GM11168 (cell line): ENCODE measurements around the gene SZT2.

Experiments used
- in situ Hi-C: fragments of 300-500 bp; cut with MboI; formaldehyde crosslinking; loops from one replicate; pipeline ENCODE4 v1.12.0; 2022; ENCODE audit warnings: low sequenced_read_pairs; ENCODE audit not compliant: unreplicated experiment

SZT2 gene

DNA sequence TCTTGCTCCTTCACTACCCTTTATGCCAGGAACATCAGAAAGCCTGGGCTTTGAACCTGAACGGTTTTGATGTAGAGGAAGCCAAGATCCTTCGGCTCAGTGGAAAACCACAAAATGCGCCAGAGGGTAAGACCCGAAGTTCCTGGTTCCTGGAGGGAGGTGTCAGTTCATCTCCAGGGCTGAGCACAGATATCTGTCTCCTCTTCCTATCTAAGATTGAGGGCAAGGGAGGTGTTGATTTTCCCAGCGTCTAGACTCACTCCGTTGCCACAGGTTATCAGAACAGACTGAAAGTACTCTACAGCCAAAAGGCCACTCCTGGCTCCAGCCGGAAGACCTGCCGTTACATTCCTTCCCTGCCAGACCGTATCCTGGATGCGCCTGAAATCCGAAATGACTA is 30.0 kb upstream of the SZT2 start:
- in situ Hi-C loops = loop anchor here (10.0 kb wide), 1 partner anchor 135 kb away; no protein-coding TSS in a partner anchor

DNA sequence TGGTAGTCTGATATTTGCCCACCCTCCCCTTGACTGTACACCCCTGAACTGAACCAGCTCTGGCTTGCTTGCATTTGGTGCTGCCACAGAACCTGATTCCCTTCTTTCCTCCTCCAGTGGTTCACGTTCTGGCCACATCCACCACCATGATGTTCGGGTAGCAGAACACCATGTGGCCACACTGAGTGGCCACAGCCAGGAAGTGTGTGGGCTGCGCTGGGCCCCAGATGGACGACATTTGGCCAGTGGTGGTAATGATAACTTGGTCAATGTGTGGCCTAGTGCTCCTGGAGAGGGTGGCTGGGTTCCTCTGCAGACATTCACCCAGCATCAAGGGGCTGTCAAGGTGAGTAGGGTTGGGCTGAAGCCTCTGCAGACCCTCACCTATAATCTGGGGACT is 29.1 kb upstream of the SZT2 start:
- in situ Hi-C loops = loop anchor here (10.0 kb wide), 1 partner anchor 136 kb away; no protein-coding TSS in a partner anchor

DNA sequence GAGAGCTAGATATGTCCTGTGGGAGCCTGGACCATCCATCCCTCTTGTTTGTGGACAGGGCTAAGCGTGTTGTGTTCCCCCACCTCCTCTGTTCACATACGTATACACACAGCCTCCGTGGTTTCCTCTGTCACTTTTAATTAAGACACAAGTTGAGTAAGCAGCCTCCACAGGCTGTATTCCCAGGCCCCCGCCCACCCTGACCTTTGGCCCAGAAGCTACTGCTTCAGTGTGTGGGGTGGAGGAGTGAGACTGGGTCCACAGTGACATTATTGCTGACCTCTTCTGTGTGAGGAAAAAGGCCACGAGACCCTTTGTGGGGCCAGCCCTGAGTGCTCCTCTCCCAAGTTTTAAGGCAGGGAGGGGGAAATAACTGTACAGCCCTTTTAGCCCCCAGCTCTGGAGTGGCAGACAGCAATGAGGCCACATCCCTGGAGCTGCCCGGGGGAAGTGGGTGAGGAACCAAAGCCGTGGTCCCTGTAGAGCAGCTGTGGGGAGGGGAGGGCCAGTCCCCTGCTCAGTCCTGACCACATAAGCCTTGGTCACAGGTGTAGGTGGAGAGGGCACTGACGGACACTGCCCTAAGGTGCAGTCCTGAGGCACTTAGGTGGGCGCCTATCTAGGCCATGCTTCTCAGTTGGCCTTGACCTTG is 26.3 kb upstream of the SZT2 start:
- in situ Hi-C loops = loop anchor here (10.0 kb wide), 1 partner anchor 139 kb away; no protein-coding TSS in a partner anchor

DNA sequence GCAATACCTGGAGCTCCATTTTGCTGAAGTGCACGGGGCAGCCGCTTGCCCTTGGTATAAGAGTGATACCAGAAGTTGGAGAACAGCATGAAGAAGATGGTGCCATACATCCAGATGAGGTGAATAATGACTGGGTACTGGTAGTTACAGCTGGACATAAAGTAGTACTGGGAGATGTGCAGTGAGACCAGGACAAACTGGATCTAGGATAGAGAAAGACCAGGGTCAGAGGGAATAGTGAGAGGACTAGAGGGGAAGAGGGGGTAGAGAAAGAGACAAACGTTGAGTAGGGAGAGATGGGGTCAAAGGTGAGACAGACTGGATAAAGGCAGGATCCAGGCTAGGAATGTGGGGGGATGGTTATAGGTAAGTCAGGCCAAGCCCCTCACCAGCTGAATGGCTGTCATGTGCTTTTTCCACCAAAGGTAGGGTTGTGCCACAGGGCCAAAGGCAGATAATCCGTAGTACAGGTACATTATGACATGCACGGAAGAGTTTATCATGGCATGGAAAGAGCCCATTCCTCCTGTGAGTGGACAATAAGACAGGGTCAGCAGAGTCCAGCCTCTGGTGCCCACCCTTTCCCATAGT is 25.7 kb upstream of the SZT2 start:
- in situ Hi-C loops = loop anchor here (10.0 kb wide), 1 partner anchor 139 kb away; no protein-coding TSS in a partner anchor

DNA sequence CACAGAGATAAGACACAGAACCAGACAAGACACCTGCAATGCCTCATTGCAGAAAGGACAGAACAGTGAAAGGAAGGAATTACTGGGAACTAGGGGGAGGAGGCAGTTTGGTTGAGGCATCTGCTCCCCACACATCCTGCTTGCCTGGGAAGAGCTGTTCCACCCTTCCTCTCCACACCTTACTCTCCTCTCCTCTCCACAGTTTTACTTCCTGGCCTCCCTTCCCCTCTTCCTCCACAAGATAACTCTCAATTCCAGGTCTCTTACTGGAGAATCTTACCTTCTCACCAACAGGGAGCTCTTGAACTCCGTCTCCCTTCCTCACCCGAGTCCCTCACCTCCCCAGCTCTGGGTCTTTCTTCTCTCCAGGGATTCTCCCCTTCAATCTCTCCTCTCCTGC is 24.0 kb upstream of the SZT2 start:
- in situ Hi-C loops = loop anchor here (10.0 kb wide), 1 partner anchor 141 kb away; no protein-coding TSS in a partner anchor

DNA sequence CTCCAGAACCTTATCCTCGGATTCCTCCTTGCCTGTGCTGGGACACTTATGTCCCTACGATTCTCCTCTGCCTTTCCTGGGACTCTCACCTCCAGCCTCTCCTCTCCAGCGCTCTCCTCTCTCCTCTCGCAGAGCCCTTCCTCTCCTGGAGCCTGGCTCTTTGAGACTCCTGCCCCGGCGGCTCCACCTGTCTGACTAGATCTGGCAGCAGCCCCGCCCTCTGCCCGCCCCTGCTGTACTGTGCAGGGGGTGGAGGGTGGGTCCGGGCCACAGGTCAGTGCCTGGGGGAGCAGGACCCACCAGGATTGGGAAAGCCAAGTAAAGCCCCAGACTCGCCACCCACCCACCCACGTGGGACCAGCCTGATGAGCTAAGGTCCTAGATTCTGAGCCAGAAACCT is 23.5 kb upstream of the SZT2 start:
- in situ Hi-C loops = loop anchor here (10.0 kb wide), 1 partner anchor 141 kb away; no protein-coding TSS in a partner anchor

DNA sequence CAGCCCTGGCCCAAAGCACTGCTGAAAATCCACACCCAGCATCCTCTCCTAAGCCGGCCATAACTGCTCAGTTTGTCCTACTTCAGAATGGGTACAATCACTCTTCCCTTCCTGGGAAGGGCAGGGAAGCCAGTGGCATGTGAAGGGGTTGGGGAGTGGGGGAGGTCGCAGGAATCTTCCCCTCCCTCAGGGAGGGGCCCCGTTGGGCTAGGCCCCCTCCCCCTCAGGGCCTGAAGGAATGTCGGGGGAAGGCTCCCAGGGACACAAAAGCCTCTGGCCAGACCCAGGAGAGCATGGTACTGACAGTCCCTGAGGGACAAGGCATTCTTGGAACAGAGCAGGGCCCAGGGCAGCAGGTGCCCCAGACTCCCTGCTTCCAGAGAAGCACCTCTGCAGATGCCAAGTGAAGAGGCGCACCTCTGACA is 23.1 kb upstream of the SZT2 start:
- in situ Hi-C loops = loop anchor here (10.0 kb wide), 1 partner anchor 142 kb away; no protein-coding TSS in a partner anchor

DNA sequence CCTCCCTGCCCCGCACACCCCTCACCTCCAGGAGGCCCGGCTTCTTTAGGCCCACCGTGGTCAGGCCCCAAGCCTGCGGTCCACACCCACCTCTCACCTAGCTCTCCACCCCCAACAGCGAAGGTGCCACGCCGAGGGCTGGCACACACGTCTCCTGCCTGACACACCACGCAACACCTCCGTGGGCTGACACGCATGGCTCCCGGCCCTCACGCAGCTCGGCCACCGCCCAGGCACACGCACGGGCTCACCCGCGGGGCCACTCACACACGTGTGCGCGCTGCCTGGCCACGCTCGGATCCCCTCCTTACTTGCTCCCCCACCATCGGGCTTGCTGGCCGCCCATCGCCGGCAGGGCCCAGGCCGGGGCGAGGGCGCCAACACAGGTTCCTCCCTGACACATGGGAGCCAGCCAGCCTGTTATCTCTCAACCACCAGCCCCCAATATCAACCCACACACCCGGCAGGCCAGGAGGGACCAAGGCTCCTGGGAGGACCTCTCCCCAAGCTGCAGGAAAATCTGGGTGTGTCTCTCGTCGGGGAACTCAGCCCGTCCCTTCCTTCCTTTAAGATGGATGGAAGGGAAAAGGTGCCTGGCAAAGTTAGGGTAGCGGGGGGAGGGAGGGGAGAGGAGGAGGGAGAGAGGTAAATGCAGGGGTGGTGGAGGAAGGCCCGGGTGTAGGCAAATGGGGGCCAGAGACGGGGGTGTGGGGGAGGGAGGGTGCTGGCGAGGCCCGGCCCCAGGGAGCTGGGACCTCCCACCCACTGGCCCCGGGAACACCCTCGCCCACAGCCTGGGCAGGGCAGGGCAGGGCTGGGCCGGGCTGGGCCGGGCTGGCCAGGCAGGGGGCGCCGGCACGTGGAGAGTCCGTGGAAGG is 22.4 kb upstream of the SZT2 start:
- in situ Hi-C loops = loop anchor here (10.0 kb wide), 1 partner anchor 142 kb away; no protein-coding TSS in a partner anchor

DNA sequence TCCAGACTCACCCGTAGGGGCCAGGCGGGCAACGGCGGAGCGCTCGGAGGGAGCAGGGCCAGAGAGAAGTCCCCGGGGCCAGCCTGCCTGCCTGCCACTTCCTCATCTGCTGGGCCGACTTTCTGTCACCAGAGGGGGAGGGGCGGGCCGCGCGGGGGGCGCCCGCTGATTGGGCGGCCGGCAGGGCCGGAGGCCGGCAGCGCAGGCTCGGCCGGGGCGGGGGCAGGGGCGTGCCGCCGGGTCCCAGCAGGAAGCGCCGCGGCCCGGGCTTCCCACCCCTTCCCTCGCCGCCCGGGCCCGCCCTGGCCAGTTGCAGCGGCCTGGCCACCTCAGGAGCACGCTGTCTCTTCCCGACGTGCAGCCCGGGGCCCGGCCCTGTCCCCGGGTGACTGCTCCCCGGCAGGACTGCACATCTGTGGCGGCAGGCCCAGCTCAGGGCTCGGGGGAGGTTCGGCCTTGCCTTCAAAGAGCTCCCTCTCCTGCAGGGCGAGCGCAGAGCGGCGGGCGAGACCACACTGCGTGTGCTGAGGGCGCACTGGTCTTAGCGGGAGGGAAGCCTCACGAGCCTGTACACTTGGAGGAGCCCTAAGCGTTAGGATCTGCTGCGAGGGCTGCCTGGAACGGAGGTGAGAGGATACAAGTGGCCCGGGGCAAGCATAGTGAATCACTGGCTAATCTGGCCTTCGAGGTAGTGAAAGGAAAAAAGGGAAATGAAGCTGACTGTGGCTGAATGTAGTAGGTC is 21.6 kb upstream of the SZT2 start, which contains the start of gene ELOVL1:
Gene ELOVL1, minus strand, starts transcription at position 108 of the 742 bp plus-strand sequence. CDS start 2,402 bp downstream, outside the sequence.
- in situ Hi-C loops = loop anchor here (10.0 kb wide), 1 partner anchor 143 kb away; no protein-coding TSS in a partner anchor

DNA sequence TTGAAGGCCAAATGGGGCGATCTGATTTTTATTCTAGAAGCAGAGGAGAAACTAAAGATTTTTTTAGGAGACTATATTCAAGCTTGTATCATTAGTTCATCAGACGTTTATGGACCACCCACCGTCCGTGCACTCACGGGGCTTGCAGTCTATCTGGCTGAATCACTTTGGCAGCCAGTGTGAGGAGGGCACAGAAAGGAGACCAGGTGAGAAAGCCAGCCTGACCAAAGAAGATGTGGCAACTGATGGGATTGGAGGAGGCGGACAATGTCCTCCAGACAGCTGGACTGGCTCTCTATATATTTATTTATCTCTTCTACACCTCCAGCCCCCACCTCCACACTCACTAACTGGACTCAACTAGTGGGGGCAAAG is 21.1 kb upstream of the SZT2 start:
- in situ Hi-C loops = loop anchor here (10.0 kb wide), 1 partner anchor 144 kb away; no protein-coding TSS in a partner anchor

DNA sequence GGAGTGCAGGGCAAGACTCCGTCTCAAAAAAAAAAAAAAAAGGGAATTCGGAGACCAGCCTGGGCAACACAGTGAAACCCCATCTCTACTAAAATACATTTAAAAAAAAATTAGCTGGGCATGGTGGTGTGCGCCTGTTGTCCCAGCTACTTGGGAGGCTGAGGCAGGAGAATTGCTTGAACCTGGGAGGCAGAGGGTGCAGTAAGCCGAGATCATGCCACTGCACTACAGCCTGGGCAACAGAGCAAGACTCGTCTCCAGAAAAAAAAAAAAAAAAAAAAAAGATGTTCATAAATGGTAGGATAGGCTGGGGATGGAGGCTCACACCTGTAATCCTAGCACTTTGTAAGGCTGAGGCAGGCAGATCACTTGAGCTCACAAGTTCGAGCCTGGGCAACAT is 19.9 kb upstream of the SZT2 start:
- in situ Hi-C loops = loop anchor here (10.0 kb wide), 1 partner anchor 145 kb away; no protein-coding TSS in a partner anchor

DNA sequence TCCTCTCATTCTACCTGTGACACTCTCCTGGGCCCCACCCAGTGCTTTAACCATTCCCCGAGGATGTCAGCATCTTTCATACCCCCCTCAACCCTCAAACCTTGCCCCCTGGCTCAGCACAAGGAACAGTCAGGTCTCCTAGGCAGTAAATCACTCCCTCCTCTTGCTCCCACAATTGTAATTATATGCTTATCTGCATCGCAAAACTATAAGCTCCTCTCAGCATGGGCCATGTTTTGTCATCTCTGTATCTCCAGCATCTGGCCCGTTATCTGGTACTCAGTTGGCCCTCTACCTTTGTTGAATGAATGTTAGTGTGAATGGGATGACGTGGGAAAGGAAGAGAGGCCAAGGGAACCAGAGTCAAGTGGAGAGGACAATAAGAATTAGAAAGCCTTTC is 19.1 kb upstream of the SZT2 start:
- in situ Hi-C loops = no loop called here

DNA sequence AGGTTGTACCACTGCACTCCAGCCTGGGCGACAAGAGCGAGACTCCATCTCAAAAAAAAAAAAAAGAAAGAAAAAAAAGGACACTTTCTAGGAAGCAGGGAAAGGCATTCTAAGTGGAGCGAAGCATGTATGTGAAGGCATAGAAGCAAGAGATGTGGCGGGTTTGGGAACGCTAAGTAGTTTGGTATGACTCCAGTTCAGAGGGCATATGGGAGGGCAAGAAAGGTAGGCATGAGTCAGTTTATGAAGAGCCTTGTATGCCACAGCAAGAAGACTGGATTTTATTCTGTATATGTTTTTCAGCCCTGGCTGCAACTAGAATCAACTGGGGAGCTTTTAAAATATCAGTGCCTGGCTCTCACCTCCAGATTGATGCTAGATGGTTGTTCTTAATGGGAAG is 17.5 kb upstream of the SZT2 start:
- in situ Hi-C loops = no loop called here

DNA sequence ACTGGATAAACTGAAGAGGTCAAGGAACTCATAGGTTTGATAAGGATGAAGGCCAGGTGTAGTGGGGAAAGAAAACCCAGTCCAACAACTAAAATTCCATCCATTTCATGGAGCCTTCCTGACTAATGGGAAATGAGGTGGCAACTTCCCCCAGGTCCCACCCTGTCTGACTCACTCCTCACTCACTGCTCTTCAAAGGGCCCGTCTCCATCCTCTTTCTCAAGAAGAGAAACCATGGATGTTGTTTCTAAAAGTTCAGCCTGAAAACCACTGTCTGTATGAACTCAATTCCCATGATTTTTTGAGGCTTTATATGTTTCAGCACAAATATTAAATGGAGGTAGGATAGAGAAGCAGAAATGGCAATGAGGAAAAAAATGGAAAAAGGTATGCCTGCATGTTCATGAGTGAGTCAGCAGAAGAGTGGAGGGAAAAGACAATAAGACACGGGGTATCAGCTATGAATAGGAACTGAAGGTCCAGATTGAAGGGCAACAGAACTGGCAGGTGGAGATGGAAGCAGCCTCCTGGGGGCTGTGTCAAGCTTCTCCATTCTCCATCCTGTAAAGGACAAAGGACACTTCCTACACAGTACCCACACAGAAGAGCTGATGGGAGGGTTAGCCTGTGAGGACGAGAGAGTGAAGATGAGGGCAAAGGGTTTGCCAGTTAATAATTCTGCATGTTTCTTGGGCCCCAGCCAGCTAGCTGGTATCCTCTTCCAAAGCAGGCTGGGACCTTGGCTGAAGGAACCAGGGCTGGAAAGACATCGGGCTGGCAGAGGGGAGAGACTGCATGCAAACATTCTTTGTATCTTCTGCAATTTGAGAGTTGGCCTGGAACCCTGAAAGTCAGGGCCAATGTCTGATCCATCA is 16.4 kb upstream of the SZT2 start:
- in situ Hi-C loops = no loop called here

DNA sequence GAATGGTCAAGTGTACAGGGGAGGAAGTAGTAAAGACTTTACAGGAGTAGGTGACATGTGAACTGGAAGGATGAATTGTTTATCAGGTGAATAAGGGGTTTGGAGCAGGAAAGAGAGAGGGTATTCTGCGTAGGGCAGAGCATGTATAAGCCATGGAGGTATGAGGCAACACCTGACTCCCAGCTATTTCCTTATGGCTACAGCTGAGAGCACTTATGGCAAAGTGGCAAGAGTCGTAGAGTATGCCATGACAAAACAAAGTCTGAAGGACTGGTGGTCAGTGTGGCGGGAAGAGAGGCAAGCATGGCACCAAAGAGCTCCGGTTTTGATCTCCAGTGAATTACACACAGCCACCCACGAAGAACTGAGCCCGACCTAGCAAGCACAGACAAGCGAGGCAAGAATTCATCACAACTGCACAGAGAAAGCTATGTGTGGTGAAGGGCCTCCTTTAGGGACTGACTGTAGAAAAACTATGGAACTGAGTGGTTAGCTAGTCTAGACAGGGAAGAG is 12.9 kb upstream of the SZT2 start:
- in situ Hi-C loops = no loop called here

DNA sequence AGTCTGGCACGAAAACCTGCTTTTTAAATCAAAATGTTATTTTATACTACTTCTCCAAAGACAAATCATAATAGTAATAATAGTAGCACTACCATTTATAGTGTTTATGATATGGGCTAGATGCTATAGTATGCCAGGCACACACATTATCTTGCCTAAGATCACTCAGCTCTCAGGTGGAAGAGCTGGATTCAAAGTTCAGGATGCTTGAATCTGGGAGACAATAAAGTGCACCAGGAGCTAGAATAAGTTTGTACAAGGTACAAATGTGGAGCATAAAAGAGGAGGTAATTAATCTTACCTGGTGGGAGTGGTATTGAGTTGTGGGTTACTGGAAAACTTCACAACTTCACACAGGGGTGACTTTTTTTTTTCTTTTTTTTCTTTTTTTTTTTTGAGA is 11.9 kb upstream of the SZT2 start:
- in situ Hi-C loops = no loop called here

DNA sequence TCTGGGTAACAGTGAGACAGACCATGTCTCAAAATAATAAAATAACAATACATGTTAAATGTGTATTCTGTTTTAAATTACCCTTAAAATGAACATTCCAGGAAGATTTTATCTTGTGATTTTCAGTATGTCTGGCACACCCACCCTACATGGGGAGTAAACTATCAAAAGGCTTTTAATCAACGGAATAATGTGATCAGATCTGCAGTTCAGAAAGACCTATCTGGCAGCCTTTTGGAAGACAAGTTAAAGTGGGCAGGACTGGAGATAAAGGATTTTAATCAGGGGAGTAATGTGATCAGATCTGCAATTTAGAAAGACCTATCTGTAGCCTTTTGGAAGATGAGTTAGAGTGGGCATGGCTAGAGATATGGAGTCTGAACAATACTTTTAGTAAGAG is 10.2 kb upstream of the SZT2 start:
- in situ Hi-C loops = no loop called here

DNA sequence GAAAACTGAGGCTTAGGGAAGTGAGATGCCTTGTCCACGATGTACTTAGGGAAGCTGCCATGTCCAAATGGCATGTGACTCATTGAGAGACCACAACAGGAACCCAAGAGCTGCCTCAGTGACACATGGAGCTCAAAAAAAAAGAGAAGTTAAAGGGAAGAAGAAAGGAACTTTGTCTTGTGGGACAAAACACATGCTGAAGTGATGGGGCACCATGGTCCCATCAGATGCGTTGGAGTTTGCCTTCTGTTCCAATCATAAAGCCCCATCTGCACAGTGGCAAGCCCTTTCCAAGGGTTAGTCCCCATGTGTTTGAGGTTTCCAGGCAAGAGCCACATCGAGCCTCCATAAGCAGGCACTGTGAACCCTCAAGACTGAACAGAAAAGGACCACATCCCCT is 8.1 kb upstream of the SZT2 start:
- in situ Hi-C loops = no loop called here
